Lung (tissue), 12 donors: ENCODE measurements around the gene DNASE1L3. TPM values are rescaled to one million over a fixed set of nuclear protein-coding genes. Genes with fewer than 3 reads are reported as not detected.

Experiments used
- ATAC-seq: fragments of 200-7000 bp; cut with Tn5 transposase; one replicate; pipeline ENCODE4 v1.9.1; 2020; ENCODE audit warnings: moderate number of reproducible peaks; ENCODE audit not compliant: insufficient read depth, low FRiP score
- DNase-seq, 3 donors: peaks; one replicate each; pipeline ENCODE4 v3.0.0-alpha.2; 2013 to 2017
- H3K27ac ChIP-seq, 2 donors: one replicate each; pipeline ENCODE4 v1.5.1; 2013; ENCODE audit warnings: mild to moderate bottlenecking in 2 of 2, moderate library complexity in 2 of 2, control low read depth in 1 of 2, inconsistent platforms in 1 of 2, low read depth in 1 of 2, low read length in 1 of 2
- H3K27me3 ChIP-seq, 3 donors: one replicate each; pipeline ENCODE4 v1.5.1; 2013; ENCODE audit warnings: low read length in 2 of 3; ENCODE audit not compliant: control insufficient read depth in 3 of 3, insufficient read depth in 3 of 3
- H3K36me3 ChIP-seq, 4 donors: one replicate each; pipeline ENCODE4 v1.5.1; 2013; ENCODE audit warnings: low read length in 4 of 4, mild to moderate bottlenecking in 1 of 4, moderate library complexity in 1 of 4; ENCODE audit not compliant: control insufficient read depth in 4 of 4, insufficient read depth in 4 of 4
- H3K4me1 ChIP-seq, 5 donors: one replicate each; pipeline ENCODE4 v1.5.1; 2013; ENCODE audit warnings: low read length in 5 of 5, mild to moderate bottlenecking in 2 of 5, moderate library complexity in 1 of 5; ENCODE audit not compliant: control insufficient read depth in 5 of 5, insufficient read depth in 5 of 5
- H3K4me3 ChIP-seq: one replicate; pipeline ENCODE4 v1.5.1; 2013; ENCODE audit warnings: mild to moderate bottlenecking, control low read depth, moderate library complexity
- H3K9ac ChIP-seq, 2 donors: one replicate each; pipeline ENCODE4 v1.5.1; 2013; ENCODE audit warnings: low read length in 2 of 2, control low read depth in 1 of 2; ENCODE audit not compliant: insufficient read depth in 1 of 2
- H3K9me3 ChIP-seq, 4 donors: one replicate each; pipeline ENCODE4 v1.5.1; 2013; ENCODE audit warnings: low read length in 3 of 4, mild to moderate bottlenecking in 1 of 4, moderate library complexity in 1 of 4; ENCODE audit not compliant: control insufficient read depth in 4 of 4, insufficient read depth in 3 of 4
- CTCF ChIP-seq: IDR thresholded peaks from 2 replicates; pipeline ENCODE4 v1.5.1; 2012; ENCODE audit warnings: mild to moderate bottlenecking; ENCODE audit errors: control extremely low read depth, extremely low read depth
- WGBS, 2 donors: extraction: QIAGEN DNeasy Blood & Tissue Kit; methylation state at CpG; one replicate each; pipeline ENCODE4 v1.1.7; 2013; 5-methylcytosine and 5-hydroxymethylcytosine counted together
- polyA plus RNA-seq, 2 donors: library from polyadenylated mRNA; stranded (reverse); fragments of 200-250 nt; gene quantifications; one replicate each; pipeline ENCODE4 v1.2.1, GENCODE V29; 2013
- total RNA-seq, 2 donors: library from RNA; depleted of rRNA in 1 of 2; stranded (reverse); fragments of >200 nt in 1 of 2; gene quantifications; one replicate each; pipeline ENCODE4 v1.2.1, GENCODE V29; 2014 to 2021
- donor health status: control.
- donor health status: control.
- donor health status: Bipolar disorder and iron deficiency.
- donor health status: healthy.
- donor health status: DM: yes; HTN: yes; CAD: no.

DNASE1L3 gene
- total and polyA plus RNA-seq, 4 donors: 1.2 to 10.7 (median 2.4) TPM

- no peaks in the 10 kb centered on the region for H3K27me3 ChIP-seq
- H3K27ac ChIP-seq: no peak overlapping the region
- ATAC-seq: no peak
- 81% methylated on average over 8 of the region's 8 CpGs for WGBS, 2 donors
- H3K4me3 ChIP-seq: no peak overlapping the region
- DNase-seq: no peak
- H3K4me1 ChIP-seq: peaks cover 0 to 3% (median 0%) of the 10 kb centered on the region in 5 donors
- no peaks in the 10 kb centered on the region for H3K36me3 ChIP-seq
- H3K9ac ChIP-seq: no peak overlapping the region
- no peak for TF ChIP-seq CTCF
- no peaks in the 10 kb centered on the region for H3K9me3 ChIP-seq
Observed at GRCh38 chr3:58222161-58222724, 11.5 kb upstream of the DNASE1L3 start.

GRCh38 chr3:58218904-58219303 is 8.1 kb upstream of the DNASE1L3 start:
- no peaks in the 10 kb centered on the region for H3K36me3 ChIP-seq
- H3K27ac ChIP-seq: no peak overlapping the region
- H3K4me1 ChIP-seq: peaks cover 0 to 8% (median 3%) of the 10 kb centered on the region in 5 donors
- TF ChIP-seq CTCF: no peak
- H3K9me3 ChIP-seq: no peaks in the 10 kb centered on the region
- no peak overlapping the region for H3K9ac ChIP-seq
- no peak for ATAC-seq
- H3K4me3 ChIP-seq: no peak overlapping the region
- 70 to 94% methylated on average over 1 of the region's 1 CpG for whole genome bisulfite sequencing, 2 donors
- peaks cover 0 to 4% (median 0%) of the 10 kb centered on the region in 3 donors for H3K27me3 ChIP-seq
- no peak for DNase-seq

- H3K4me1 ChIP-seq: peaks cover 0 to 8% (median 3%) of the 10 kb centered on the region in 5 donors
- ATAC-seq (peak; percentile 88), DNase-seq (peak; percentile 55 to 69 (median 57))
- H3K4me3 ChIP-seq: no peak overlapping the region
- H3K36me3 ChIP-seq: no peaks in the 10 kb centered on the region
- peak overlapping the region in 1 of 2 donors; percentile 1 for H3K27ac ChIP-seq
- H3K9me3 ChIP-seq: no peaks in the 10 kb centered on the region
- H3K9ac ChIP-seq: peak overlapping the region in 1 of 2 donors; percentile 19
- WGBS, 2 donors: 5 to 12% methylated on average over 15 of the region's 15 CpGs
- TF ChIP-seq CTCF: peak; percentile 77
- H3K27me3 ChIP-seq: peaks cover 0 to 10% (median 2%) of the 10 kb centered on the region in 3 donors
Observed at GRCh38 chr3:58217209-58217811, 6.5 kb upstream of the DNASE1L3 start.
